Activated CD4-positive, CD25-positive, alpha-beta regulatory T cell treated with anti-CD3 and anti-CD28 coated beads, Interleukin-2, amount 50 U/mL, for 72 hours (primary cell): Measurements from ENCODE around the gene NPW.
"Not testable (repeated sequence)": the region's sequence is repeated elsewhere in the genome, so short reads cannot be mapped to it uniquely, and the experiment has no call there.

Source experiments
- DNase-seq: peaks from one replicate; pipeline ENCODE4 v3.0.0; 2021

NPW gene

DNA sequence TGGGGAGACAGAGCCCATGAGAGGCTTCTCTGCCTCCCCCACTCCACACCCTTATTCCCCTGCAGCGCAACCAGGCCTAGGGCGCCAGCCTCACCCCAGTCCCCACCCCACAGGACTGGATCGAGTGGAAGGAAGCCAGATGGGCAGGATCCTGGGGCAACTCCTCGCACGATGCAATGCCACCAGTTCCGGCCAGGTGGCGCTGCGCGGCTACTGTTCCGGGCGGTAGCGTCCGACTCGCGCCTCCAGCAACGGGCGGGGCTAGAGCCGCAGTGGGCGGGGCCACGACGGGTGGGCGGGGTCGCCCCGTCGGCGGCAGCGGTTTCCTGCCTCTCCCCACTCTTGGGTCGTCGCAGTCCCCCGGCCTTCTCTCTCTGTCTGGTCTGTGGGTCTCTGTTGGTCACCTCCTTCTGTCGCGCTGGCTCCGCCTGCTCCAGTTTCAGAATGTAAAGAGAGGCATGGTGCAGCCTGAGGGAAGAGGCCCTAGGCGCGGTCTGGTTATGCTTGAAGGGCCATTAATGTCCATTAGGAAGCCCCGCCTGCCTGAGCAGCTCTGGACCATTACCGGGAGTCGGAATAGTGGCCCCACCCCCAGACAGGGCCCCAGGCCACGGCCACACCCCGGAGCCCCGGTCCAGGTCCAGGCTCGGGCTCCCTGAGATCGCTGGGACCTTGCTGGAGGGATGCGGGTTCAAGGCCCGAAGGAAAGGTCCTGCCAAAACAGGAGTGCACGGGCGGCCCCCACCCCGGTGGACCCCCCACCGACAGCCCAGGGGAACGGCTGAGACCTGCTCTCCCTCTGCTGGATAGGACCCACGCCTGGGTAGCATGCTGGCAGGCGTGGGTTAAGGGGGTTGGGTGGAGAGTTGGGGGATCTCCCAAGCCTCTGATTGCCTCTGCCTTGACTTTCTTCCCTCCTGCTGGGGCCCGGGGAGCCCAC lies 3.8 kb downstream of the NPW start:
- DNase-seq: peak; percentile 97

DNA sequence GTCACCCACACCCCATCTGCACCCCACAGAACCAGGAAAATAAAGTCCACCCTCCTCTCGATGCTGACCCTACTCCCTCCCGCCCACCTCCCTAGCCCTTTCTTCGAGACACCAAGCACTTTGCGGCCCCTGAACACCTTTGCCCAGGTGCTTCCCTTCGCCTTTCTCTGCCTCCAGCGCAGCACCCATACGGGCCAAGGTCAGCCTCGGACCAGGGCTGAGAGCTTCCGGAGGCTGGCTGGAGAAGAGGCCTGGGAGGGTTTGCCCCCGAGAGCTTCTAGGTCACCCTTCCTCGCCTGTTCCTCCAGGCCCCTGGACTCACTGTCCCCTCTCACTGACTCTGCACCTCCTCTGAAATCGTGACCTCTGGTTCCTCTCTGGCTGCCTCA lies 4.4 kb downstream of the NPW start:
- DNase-seq: no peak

DNA sequence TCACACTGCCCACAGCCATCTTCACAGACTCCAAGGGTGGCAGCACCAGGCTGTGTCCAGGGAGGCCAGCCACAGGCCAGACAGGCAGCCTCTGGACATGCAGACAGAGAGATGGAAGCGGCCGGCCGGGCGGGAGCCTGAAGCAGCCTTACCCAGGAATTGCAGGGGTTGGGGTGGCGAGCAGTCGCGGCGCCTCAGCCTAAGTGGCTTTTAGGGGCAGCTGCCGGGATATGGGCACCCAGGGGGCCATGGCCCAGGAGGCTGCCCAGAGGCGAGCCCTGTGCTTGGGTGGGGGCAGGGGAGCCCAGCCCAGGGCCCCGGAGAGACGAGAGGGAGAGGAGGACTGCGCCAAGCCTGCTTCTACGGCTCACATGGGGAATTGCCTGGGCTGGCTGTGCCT lies 5.7 kb downstream of the NPW start:
- no peak for DNase-seq

DNA sequence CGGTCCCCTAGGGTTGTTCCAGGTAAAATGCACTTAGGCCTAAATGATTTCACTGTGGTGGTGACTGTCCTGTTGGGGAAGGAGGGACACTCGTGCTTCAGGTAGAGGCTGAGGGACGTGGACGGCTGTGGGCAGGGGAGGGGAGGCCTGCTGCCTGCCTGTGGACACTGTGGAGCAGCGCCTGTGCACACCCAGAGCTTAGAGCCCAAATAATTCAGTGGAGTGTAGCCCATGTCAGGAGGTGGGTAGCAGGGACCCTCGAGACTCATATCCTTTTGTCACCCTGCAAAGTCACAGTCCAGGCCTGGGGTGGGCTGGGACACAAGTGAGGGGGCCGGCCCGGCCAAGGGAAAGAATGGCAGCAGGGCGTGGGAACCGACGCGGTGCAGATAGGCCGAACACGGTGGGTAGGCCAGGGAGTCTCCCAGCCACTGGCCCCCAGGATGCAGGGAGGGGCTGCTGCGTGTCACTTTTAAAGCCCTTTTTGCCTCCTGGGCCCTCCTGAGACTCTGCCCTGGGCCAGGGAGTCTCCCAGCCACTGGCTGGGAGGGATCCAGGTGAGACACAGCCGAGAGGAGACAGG lies 6.4 kb downstream of the NPW start:
- DNase-seq: no peak

DNA sequence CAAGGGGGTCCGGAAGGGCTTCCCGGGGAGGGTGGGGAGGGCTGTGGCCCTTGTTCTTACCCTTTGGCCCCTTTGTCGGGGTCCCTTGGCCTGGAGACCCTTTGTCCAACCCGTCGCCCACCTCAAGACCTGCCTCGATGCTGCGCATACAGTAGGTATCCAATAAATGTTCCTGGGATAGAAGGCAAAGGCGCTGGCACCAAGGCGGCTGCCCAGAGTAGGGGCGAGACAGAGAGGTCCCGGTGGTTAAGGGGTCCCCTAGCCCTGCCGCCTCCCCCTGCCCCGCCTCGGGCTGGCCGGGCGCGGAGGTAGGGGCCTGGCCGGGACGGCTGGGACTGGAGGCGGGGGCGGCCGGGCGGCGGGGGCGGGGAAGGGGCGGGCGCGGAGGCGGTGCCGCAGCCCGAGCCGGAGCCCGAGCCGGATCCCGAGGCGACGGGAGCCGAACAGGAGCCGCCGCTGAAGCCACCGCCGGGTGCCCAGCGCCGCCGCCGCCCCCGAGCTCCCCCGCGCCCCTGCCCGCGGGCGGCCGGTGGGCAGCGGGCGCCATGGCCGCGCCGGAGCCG lies 7.0 kb downstream of the NPW start, which contains the start of gene NHERF2:
Gene NHERF2 (plus strand): TSS at position 442 of the 563 bp plus-strand sequence. CDS start 104 bp downstream, at position 546.
- DNase-seq: no peak

DNA sequence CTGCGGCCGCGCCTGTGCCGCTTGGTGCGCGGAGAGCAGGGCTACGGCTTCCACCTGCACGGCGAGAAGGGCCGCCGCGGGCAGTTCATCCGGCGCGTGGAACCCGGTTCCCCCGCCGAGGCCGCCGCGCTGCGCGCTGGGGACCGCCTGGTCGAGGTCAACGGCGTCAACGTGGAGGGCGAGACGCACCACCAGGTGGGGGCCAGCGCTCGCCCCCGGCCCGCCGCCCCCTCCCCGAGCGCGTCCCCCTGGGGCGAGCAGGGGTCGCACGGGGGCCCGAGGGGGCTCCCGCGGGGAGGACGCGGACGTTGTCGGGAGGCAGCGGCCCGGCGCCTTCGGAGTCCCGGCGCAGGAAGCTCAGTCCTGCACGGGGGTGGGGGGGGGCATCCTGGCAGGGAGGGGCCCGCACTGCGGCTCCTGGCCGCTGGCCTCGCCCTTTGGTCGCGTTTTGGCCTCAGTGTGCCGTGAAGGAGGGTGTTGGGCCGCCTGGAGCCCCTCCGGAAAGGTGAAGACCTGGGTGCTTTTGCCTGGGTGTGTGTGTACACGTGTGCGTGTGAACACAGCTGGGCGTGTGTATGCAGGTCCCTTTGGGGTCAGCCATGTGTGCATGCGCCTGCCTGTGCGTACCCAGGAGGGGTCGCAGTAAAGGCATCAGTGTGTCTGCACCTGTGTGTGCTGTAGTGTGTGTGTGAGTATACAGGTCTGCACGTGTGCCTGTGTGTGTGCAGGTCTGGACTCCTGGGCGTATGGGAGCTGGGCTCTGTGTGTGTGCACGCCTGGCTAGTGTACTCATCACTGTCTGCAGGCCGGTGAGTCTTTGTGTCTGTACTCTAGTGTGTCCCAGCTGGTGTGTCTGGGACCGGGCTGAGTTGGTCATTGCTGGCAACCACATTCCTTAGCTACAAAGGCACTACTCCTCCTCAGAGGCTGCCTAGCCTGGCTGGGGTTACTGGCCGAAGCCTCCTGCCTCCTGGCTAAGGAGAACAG lies 7.7 kb downstream of the NPW start:
- no peak for DNase-seq

DNA sequence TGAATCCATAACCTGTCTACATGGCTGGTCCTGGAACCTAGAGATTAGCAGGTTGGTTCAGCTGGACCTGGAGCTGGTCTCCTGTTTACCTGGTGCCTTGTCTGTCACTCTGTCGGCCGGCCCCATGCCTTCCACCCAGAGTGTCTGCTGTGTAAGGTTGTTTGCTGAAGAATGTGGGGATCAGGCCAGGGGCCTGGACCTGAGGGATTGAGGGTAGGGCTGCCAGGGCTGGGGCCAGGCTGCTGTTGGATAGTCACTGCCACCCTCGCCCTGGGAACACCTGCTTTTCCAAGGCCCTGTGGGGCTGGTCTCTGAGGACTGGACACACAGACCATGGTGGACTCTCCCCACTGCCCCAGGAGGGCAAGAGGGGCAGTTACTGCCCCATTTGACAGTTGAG lies 8.6 kb downstream of the NPW start:
- DNase-seq: no peak

DNA sequence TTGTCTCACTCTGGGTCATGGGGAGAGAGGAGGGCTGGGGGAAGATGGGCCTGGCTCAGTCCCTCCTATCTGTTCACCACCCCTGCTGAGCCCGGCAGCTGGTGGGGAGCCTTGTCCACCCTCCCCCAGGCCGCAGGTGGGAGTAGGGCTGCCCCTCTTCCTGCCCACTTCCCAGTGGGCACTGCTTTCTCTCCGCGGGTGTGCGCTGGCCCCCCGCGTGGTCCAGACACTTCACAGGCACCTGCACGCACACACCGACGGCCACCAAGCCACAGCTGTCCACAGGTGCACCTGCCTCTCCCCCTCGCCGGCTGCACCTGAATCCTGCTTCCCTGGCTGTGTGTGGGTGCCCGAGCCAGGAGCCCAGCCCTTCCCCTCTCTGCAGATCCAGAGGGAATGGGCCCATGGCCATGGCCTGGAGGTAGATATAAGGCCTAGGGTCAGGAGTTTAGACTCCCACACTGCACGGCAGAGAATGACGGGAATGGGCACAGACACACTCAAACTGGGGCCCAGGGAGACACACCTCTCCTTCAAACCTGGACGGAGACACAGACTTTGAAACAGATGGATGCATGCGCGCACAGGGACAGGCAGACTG lies 9.1 kb downstream of the NPW start:
- no peak for DNase-seq

DNA sequence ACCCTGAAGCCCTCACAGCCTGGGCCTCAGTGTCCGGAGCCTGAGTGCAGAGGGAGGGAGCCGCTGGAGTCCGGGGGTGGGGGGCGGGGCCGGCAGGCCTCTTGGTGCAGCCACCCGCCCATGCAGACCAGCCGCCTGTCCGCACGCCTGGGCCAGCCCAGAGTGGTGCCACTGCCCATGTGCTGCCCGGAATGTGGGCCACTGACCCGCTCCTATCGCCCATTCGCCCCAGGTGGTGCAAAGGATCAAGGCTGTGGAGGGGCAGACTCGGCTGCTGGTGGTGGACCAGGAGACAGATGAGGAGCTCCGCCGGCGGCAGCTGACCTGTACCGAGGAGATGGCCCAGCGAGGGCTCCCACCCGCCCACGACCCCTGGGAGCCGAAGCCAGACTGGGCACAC lies 9.8 kb downstream of the NPW start:
- DNase-seq: no peak

DNA sequence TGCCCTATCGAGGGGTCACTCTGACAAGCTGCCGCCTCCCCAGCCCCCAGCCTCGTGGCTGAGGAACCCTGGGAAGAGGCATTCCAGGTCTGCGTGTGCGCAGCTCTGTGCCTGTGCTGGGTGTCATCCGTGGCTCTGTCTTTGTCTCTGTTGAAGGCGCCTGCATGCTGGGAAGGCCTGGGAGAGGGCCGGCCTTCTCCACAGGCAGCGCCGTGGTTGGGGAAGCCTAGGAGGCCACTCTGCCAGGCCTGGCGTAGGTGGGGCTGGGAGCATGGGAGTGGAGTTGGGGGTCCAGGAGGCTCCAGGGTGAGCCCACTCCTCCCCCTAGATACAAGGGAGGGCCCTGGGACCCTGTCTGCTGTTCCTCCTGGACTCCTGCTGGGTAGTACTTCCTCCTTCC lies 10.5 kb downstream of the NPW start:
- DNase-seq: no peak

DNA sequence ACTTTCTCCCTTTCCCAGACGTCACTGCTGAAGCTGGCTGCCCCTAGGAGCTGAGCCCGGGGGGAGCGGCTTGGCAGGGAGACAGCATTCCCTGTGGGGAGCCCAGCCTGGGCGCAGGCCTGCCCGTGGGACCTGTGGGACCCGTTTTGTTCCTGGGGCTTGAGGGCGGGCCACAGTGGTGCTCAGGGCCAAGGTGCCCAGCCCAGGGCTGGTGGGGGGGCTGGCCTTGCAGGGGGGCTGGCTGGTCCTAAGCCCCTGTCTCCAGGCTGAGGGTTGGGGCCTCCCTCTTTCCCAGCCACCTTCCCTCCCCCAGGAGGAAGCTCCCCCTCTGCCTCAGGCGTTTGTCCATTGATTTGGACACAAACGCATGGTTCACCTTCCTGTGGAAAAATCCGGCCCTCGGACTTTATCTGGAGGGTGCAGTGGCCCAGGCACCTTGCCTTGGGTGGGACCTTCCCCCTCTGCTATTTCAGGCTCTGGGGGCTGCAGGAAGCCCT lies 11.5 kb downstream of the NPW start:
- no peak for DNase-seq

DNA sequence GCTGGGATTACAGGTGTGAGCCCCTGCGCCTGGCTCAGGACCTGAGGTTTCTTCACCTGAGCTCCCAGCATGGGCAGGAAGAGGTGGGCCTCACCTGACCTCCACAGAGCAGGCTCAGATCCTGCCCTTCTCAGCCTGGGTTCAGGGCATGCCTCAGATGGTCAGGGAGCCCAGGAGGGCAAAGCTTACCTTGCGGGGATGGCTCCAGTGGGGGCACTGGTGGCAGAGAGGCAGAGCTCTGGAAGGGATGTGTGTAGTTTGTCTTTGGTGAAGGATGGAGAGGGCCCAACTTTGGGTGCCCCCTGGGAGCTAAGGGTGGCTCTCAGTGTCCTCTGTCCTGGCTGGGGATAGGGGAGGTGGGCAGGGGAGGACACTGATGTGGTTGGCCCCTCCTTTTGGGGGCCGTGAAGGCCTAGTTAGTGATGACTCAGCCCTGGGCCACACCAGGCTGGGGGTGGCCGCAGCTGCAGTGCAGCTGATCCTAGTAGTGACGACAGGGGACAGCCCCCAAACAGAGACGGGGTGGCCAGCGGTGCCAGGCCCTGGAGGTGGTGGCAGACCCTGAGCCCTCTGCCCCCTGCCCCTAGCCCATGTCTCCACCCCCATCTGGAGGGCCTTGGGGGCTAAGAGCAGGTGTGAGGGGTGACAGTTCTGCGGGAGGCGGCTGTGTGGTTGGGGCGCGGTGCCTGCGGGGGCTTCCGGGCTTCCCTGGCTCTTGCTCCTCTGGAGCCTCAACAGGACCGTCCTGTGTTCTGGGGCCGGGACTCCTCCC lies 12.9 kb downstream of the NPW start:
- DNase-seq: no peak

DNA sequence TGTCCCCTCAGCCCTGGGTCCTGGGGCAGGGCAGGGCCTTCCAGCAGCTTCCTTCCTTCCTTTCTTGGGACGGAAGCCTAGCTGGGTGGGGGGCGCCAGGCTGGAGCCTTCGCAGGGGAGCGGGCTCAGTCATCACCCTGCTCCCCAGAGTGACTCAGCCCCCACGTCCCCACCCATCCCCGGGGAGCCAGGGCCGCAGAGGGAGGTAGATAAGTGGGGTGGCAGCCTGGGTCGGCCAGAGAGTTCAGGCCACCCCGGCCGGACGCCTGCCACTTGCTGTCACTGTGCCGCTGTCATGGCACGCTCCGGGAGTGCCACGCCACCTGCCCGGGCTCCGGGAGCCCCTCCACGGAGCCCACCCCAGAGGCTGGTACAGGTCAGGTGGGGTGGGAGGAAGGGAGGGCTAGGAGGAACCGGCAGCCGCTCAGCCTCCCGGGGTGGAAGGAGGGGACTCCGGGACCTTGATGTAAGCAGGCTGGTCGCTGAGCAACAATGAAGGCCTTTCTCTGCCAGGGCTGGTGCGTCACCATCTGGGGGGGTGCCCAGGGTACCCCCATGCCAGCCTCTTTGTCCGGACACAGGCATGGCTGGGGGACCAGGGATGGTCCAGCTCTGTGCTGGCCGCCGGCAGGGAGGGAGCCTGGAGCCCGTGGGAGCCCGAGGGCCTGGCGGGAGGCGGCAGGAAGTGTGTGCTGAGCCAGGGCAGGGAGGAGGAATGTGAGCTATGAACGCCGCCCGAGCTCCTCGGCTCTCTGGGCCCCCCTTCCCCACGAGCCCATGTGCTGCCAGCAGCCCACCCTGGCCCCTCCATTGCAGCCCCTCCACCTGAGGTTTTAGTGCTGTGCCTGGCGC lies 13.7 kb downstream of the NPW start:
- no peak for DNase-seq

DNA sequence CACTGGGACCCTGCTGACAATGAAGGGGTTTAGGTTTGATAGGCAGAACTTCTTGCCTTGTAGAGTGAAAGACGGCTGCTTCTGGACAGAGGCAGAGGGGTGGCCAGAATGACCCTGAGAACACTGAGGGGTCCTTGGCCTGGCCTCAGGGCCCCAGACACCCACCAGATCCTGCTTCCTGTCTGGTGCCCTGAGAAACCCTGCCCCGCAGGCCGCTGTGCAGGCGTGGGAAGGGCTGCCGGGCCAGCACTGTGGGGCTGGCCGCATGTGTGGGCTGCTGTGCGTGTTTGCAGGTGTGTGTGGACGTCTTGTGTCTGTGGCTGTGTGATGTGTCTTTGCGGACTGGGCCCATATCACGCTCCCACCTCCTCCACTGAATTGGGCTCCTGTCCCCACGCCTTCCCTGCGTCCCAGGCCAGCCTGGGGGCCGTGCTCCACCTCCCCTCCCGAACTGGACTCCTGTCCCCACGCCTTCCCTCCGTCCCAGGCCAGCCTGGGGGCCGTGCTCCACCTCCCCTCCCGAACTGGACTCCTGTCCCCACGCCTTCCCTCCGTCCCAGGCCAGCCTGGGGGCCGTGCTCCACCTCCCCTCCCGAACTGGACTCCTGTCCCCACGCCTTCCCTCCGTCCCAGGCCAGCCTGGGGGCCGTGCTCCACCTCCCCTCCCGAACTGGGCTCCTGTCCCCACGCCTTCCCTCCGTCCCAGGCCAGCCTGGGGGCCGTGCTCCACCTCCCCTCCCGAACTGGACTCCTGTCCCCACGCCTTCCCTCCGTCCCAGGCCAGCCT lies 14.5 kb downstream of the NPW start:
- not testable (repeated sequence) for DNase-seq

DNA sequence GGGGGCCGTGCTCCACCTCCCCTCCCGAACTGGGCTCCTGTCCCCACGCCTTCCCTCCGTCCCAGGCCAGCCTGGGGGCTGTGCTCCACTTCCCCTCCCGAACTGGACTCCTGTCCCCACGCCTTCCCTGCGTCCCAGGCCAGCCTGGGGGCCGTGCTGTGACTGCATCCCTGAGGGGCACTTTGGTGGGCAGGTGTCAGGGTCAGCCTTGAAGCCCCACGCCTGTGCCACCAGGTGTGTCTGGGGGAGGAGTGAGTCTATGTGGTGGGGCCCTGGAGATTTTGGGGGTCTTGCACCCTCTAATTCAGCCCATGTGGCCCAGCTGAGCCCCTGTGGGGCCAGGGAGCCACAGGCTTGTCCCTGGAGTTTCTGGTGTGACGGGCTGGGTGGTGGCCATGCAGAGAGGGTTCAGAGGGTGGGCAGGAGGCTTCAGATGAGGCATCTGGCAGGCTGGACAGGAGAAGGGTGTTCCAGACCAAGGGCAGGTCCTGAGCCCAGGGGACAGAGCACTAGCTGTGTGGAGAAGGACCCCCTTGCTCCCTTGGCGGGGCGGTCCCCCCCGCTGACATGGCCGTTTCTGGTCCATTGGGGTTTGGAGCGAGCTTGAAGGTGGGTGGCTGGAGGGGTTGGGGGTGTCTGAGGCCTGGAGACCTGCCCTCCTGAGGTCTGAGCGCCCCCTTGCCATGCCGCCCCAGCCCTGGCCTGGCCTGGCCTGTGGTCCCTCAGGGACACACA lies 15.3 kb downstream of the NPW start:
- no peak for DNase-seq

DNA sequence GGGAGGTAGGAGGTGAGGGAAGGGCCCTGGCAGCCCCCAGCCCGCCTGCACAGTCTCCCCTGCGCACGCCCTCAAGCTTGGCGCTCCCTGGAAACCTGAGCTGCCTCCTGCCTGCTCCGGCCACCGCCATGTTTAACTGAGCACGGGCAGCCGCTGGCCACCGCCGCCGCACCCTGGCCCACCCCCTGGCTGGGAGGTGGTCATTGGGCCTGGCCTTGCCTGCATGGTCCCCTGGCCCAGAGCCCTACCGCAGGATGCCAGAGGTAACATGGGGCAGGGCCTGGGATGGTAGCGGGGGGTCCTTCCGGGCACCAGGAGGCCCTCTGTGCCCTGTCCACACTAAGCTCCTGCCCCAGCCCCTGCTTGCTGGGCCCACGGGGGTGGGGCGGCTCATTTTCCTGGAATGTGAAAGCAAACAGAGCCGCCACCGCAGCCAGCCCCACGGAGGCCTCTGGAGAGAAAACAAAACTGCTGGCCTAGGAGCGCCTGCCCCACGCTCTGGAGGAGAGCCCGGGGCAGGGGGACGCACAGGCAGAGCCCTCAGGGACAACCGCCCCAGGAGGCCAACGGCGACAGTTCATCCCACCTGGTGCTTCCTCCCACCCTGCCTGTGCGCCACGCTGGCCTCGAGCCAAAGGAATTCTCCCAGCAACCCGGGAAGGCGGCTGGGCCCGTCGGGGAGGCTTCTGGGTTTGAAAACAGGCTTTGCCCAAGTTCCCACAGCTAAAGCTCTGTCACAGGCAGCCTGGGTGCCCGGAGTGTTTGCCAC lies 16.0 kb downstream of the NPW start:
- DNase-seq: no peak

DNA sequence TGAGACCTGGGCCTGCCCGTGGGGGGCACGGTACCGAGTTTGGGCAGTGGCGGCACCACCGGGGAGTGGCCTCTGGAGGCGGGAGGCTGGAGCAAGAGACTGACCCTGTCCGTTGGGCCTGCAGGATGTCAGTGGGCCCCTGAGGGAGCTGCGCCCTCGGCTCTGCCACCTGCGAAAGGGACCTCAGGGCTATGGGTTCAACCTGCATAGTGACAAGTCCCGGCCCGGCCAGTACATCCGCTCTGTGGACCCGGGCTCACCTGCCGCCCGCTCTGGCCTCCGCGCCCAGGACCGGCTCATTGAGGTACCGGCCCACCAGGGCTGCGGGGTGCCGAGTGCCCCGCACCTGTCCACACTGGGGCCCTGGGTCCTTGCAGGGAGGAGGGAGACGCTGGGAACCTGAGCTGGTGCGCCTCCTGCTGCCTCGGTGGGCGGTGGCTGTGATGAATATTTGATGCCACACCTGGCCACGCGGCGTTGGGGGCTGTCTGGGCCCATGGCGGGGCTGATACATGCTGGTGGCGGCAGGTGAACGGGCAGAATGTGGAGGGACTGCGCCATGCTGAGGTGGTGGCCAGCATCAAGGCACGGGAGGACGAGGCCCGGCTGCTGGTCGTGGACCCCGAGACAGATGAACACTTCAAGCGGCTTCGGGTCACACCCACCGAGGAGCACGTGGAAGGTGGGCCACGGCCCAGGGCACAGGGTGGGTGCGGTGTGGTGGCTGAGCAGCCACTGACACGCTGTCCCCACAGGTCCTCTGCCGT lies 16.8 kb downstream of the NPW start:
- DNase-seq: no peak
